DMS114 treated with DMSO at 0.1 percent for 48 hours (cell line): ENCODE data around the gene TRAPPC4.
"Not testable (repeated sequence)": the region's sequence is repeated elsewhere in the genome, so short reads cannot be mapped to it uniquely, and the experiment has no call there.

Experiments
- DNase-seq: peaks from one replicate; lab custom pipeline; 2025; ENCODE audit not compliant: unreplicated experiment; lab: John Stamatoyannopoulos, UW

Gene TRAPPC4

DNA sequence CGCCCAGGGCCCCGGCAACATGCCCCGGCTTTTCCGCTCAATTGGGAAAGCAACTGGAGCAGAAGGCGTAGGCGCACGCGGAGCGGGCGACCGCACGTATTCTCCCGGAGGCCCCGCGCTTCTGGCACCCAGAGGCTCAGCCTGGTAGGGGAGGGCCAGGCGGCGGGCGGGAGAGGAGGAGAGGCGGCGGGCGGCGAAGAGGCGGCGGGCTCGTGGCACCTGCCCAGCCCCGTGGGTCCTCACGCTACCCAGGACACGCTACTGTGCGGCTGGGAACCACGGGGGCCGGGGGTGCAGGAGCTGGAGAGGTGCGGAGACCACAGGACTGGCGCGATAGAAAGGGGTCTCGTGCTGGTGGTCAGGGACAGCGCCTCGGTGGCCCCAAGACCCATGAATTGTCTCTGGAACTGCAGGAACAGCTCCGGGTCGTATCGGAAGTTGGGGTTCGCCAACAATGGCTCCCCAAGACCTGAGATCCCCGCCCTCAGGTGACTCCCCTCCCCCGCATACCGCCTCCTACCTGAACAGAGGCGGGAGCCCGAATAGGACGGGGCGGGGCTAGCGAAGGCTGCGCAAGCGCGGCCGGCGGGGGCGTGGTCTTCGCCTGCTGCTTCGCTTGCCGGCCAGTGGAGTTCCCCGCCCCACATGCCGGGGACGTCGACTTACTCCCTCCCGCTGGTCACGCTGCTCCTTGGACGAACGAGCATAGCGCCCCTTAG, 11.9 kb downstream of the TRAPPC4 start, which contains the start of gene SLC37A4:
SLC37A4 (minus strand) TSS at position 549 of the 719 bp plus-strand sequence.
- DNase-seq: peak; percentile 76

- DNase-seq: no peak
These were observed 13.3 kb downstream of the TRAPPC4 start for GRCh38 chr11:119031912-119032280.

GRCh38 chr11:119033421-119033820, 14.9 kb downstream of the TRAPPC4 start:
- DNase-seq: not testable (repeated sequence)

- DNase-seq: no peak
These were observed 16.2 kb downstream of the TRAPPC4 start for GRCh38 chr11:119034813-119035212.

DNA sequence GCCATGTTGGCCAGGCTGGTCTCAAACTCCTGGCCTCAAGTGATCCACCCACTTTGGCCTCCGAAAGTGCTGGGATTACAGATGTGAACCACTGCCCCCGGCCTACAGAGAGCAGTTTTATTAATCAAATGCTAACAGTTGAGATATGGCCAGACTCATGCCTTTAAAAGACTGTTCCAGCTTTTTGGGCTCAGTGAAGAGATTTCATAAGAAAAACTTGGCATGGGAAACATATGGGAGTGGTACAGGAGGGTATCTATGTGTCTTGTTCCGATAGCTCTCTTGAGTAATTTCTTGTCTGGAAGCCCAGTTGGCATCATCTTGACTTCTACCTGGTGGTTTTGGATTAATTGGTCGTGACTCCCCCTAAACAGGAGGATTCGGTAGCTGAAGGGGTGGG, 20.3 kb downstream of the TRAPPC4 start:
- DNase-seq: no peak

GRCh38 chr11:119039471-119039870, 20.9 kb downstream of the TRAPPC4 start:
- DNase-seq: not testable (repeated sequence)

DNA sequence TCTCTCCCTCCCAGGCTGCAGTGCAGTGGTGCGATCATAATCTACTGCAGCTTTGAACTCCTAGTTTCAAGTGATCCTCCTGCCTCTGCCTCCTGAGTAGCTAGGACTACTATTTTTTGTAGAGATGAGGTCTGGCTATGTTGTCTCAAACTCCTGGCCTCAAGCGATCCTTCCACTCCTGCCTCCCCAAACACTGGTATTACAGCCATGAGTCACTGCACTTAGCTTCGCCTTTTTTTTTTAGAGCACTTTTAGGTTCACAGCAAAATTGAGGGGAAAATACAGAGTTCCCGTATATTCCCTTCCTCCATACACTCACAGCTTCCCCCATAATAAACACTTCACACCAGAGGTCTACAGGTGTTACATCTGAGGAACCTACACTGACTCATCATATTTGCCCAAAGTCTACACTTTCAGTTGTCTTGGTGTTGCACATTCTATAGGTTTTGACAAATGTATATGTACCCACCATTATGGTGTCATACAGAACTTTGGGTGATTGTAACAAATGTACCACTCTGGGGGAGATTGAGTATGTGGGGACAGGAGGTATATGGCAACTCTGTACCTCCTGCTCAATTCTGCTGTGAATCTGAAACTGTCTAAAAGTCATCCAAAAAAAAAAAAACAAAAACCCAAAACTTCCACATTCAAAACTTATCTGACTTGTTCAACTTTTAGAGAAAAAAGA, 23.4 kb downstream of the TRAPPC4 start:
- DNase-seq: no peak

DNA sequence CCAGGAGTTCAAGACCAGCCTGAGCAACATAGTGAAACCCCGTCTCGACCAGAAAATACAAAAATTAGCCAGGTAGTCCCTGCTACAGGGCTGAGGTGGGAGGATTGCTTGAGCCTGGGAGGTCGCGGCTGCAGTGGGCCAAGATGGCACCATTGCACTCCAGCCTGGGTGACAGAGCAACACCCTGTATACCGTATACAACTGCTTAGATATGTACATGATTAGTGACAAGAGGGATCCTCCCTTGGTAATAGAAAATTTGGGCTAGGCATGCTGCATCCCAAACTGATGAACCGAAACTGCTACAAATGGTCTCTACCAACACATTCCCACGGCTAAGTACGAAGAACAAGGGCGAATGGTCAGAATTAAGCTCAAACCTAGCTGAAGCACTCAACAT, 24.4 kb downstream of the TRAPPC4 start:
- no peak for DNase-seq

GRCh38 chr11:119044708-119045107, 26.1 kb downstream of the TRAPPC4 start:
- no peak for DNase-seq

DNA sequence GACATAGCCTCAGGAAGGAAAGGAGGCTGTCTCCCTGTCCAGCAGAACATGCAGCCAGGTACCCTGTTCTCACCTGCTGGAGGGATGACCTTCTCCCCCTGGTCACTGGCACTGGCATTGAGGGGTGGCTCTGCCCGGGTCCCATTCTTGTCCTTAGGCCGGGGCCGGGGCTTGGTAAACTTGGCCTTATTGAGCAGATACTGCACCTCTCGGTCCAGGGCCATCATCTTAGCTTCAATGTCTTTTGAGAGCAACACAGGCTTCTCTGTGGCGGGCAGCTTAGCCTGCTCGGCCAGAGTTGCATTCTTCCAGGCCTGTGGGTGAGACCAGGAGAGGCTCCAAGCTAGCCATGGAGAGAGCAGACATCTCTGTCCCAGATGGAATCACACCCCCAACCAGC, 27.9 kb downstream of the TRAPPC4 start:
- DNase-seq: no peak

DNA sequence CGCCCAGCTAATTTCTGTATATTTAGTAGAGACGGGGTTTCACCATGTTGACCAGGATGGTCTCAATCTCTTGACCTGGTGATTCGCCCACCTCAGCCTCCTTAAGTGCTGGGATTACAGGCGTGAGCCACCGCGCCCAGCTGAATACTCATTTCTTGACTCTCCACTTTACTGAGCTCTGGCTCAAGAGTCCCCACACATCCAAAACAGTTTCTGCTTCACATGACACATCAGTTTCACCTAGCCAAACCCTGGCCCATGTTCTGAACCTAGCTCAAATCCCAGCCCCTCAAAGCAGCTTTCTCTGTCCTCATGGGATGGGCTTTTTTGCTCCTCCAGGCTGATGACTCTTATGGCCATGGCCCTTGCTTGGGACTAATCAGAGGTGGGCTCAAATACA, 28.6 kb downstream of the TRAPPC4 start:
- no peak for DNase-seq

DNA sequence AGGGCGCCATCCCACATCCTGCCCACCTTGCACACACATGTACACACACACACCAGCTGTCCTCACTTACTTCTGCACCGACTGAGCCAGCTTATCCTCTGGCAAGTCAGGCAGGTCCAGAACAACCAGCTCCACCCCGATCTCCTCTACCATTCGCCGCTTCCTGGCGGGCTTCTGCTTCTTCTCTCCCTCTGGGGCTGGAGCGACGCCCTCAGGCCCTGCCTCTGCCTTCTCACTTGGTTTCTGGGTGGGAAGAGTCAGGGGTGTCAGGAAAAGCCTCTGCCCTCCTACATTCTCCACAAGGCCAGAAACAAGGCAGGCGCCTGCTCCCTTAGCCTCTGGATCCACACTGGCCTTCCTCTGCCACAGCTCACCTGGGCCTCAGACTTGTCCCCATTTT, 30.1 kb downstream of the TRAPPC4 start:
- DNase-seq: no peak

GRCh38 chr11:119049081-119049480, 30.5 kb downstream of the TRAPPC4 start:
- no peak for DNase-seq

DNA sequence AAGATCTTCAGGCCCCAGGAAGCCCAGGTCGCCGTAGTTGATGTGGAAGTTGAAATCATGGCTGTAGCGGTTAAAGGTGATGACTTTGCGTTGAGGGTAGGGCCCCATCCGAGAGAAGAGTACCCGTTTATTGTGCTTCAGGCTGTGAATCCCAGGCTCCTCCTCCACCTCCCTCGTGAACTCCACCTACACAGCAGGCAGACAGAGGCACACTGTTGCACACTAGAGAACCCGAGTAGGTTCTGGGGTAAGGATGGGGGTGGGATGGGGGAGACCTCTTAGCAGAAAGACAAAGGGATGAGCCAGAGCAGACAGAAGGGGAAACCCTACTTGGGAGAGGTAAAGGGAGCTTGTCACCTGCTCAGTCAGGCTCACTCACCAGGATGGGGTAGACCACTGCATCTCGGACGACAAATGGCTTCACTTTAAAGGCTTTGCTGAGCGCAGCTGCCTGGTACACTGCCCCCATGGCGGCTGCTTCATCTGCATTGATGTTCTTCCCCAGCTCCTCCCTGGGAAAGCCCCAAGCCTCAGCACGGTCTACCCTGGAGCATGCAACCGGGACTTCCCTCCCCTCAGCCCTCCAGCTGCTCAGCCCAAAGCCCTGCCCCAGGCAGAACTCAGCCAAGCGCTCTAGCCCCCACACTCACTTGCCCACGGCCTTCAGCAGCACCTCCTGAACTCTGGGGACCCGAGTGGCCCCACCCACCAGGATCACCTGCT, 33.0 kb downstream of the TRAPPC4 start:
- no peak for DNase-seq

DNA sequence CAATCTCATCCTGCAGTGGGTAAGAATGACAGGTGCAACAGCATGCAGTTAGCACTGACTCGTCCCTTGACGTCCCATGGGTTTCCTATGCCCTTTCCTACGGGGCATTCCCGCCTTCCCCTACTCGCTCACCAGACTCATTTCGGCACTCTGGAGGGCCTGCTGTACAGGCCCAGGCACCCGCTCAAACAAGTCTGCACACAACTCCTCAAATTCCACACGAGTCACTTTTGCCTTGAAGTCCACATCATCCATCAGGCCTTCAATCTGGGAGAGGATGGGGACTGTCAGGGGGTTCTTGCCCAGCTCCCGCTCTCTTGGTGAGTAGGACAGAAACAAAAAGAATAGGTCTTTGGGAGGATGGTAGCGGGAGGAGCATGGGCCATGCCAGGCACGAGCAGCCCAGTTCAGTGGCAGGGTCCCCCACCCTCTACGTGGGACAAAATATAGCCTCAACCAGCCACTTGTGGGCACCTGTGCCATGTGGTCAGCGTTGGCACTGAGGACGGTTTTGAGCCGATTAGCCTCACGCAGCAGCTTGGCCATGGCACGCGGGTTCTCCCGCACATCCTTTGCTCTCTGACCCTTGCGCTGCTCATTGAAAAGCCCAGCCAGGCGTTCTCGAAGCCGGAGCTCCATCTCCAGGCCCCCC, 33.7 kb downstream of the TRAPPC4 start:
- DNase-seq: no peak

GRCh38 chr11:119054418-119054817, 35.9 kb downstream of the TRAPPC4 start:
- no peak for DNase-seq

DNA sequence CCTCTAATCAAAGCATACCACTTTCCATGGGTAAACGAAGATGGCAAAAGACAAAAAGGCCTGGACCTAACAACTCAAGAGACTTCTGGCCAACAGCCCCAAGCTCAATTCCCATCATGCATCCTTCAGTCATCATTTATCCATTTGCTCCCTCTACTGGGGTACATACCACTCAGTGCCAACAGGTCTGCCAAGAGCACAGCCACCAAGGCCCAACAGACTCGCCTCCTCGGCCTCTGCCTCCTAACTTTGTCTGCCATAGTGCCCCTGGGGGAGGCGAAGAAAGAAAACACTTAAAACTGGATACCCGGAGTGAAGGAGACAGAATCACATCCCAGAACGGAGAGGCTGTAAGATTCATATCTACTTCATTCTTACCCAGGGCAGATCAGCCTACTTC, 37.3 kb downstream of the TRAPPC4 start:
- peak; percentile 7 for DNase-seq

DNA sequence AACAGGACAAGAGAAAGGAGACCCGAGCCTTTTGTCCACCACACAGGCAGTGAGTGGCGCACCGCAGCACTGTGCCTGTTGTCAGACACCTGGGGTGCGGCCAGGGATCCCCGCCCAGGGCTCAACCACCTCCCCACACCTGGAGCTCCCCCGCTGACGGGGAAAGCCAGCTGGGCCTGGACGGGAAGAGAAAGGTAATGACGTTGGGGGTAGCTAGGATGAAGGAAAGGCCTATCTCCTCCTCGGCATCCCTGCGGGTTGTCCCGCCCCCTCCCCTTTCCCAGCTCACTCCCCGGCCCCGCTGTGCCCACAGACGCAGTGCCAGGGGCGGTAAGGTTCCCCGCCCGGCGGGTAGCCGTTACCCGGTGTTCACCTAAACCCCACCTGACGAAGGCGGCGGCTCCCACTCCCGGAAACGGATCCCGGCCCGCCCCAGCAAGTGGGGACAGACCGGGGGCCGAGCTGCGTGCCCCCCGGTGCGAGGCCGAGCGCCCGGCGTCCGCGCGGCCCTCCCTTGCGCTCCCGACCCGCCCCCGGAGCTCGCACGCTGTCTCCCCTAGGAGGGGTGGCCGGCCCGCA, 37.9 kb downstream of the TRAPPC4 start:
- DNase-seq: no peak

DNA sequence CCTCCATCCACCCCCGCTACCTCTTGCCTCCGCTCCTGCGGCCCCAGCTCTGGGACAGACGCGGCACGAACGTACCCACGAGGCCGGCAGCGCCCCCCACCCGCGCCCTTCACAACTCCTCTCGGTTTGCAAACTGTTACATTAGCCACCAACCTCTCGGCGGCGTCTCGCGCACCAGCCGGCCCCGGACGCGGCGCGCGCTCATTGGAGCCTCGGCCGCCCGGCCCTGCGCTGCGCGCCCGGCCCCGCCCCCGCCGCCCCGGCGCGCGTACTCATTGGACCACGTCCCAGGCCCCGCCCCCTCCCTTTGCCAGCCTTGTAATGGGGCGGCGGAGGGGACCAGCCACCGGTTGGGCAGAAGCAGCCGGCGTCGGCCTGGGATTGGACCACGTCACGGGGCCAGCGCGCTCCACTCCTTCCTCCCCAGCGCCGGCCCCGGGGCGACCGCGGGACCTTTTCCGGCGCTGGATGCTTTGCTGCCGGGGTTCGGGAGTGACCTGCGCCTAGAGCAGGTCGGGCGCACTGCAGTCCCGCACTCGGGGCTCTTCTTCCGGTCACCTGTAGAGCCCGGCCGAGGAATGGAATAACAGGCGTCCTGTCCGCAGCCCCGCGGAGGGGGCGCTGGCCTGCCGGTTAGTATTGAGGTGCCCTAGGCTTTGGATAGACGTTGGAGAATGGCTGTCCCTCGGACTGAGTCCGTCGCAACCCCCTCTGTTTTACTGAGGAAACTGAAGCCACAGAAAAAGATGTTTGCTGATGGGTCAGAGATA, 38.6 kb downstream of the TRAPPC4 start, which contains the start of gene HYOU1:
HYOU1 (minus strand) TSS at position 206 of the 770 bp plus-strand sequence. CDS start 1,045 bp downstream, outside the sequence.
- DNase-seq: peak; percentile 78

- not testable (repeated sequence) for DNase-seq
These were observed 40.6 kb downstream of the TRAPPC4 start for GRCh38 chr11:119059128-119059527.
